ENCODE measurements around the gene DNAJB11.

DNA sequence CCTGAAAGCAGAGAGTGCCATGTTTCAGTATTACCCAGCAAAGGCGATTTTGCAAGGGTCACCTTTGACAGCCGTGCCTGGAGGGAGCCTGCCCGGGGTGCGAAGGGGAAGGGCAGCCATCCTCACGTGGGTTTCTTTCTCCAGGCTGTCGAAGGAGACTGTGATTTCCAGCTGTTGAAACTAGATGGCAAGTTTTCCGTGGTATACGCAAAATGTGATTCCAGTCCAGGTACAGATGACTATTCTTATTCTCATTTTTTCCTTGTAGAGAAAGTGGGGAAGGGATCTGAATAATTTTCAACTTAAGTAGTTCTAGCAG lies 45.7 kb downstream of the DNAJB11 start:
- TF ChIP-seq, protein P1, sequence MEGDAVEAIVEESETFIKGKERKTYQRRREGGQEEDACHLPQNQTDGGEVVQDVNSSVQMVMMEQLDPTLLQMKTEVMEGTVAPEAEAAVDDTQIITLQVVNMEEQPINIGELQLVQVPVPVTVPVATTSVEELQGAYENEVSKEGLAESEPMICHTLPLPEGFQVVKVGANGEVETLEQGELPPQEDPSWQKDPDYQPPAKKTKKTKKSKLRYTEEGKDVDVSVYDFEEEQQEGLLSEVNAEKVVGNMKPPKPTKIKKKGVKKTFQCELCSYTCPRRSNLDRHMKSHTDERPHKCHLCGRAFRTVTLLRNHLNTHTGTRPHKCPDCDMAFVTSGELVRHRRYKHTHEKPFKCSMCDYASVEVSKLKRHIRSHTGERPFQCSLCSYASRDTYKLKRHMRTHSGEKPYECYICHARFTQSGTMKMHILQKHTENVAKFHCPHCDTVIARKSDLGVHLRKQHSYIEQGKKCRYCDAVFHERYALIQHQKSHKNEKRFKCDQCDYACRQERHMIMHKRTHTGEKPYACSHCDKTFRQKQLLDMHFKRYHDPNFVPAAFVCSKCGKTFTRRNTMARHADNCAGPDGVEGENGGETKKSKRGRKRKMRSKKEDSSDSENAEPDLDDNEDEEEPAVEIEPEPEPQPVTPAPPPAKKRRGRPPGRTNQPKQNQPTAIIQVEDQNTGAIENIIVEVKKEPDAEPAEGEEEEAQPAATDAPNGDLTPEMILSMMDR (IDR thresholded peaks at IDR 0.05) = no peak
- TF ChIP-seq POLR2A (IDR thresholded peaks at IDR 0.05) = no peak
